Measurements from ENCODE around the gene GNG10. TPM values are rescaled to one million over a fixed set of nuclear protein-coding genes. Genes with fewer than 3 reads are reported as not detected.

GNG10 gene
- total RNA-seq, 1 donor from 2014 or later, result 27.5 TPM

- no peaks in the 10 kb centered on the region for H3K27me3 Mint-ChIP-seq
- peaks cover 21% of the 10 kb centered on the region for H3K36me3 Mint-ChIP-seq (ENCODE audit: insufficient read depth)
- no peak for TF ChIP-seq CTCF (IDR thresholded peaks at IDR 0.05; ENCODE audit: unreplicated experiment)
- H3K4me1 Mint-ChIP-seq (ENCODE audit: low read depth), result peaks cover 3% of the 10 kb centered on the region
- DNase-seq (ENCODE audit: low spot score, unreplicated experiment), result no peak
- no peak overlapping the region for H3K4me3 Mint-ChIP-seq (ENCODE audit: low read depth)
- H3K27ac Mint-ChIP-seq, result no peak overlapping the region
- no peaks in the 10 kb centered on the region for H3K9me3 Mint-ChIP-seq (ENCODE audit: low read depth)
Observed at GRCh38 chr9:111649016-111649415, 12.4 kb upstream of the GNG10 start.

GRCh38 chr9:111657051-111657450 lies 4.4 kb upstream of the GNG10 start:
- H3K27me3 Mint-ChIP-seq, result peaks cover 17% of the 10 kb centered on the region
- H3K36me3 Mint-ChIP-seq (ENCODE audit: insufficient read depth), result peaks cover 7% of the 10 kb centered on the region
- no peak for DNase-seq (ENCODE audit: low spot score, unreplicated experiment)
- TF ChIP-seq CTCF (IDR thresholded peaks at IDR 0.05; ENCODE audit: unreplicated experiment), result no peak
- H3K4me3 Mint-ChIP-seq (ENCODE audit: low read depth), result no peak overlapping the region
- no peaks in the 10 kb centered on the region for H3K9me3 Mint-ChIP-seq (ENCODE audit: low read depth)
- H3K4me1 Mint-ChIP-seq (ENCODE audit: low read depth), result peaks cover 3% of the 10 kb centered on the region
- H3K27ac Mint-ChIP-seq, result no peak overlapping the region

- Mint-ChIP-seq H3K27ac (no peak overlapping the region), H3K27me3 (peaks cover 17% of the 10 kb centered on the region), H3K4me1 (ENCODE audit: low read depth) (peaks cover 18% of the 10 kb centered on the region), H3K9me3 (ENCODE audit: low read depth) (no peaks in the 10 kb centered on the region), H3K36me3 (ENCODE audit: insufficient read depth) (peaks cover 7% of the 10 kb centered on the region), H3K4me3 (ENCODE audit: low read depth) (no peak overlapping the region)
- DNase-seq (ENCODE audit: low spot score, unreplicated experiment), result no peak
- TF ChIP-seq CTCF (IDR thresholded peaks at IDR 0.05; ENCODE audit: unreplicated experiment), result no peak
Observed at GRCh38 chr9:111658943-111659342, 2.5 kb upstream of the GNG10 start.

DNA sequence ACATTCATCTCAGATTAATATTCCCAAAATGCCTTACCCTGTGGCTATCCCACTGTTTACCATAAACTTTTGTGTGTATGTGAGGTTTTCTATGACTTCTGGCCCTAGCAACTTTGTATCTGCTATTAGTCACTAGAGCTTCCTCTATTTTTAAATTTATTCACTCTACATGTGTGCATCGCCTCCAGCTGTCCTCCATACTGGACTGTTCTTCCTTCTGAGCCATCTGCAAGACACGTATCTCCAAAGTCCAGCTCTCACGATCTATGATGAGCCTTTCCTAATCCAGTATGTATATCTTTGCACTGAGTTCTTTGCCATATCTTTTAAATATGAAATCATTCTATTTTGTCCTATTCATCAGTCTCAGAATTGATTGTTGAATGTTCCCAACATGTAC lies 1.7 kb upstream of the GNG10 start:
- Mint-ChIP-seq H3K9me3 (ENCODE audit: low read depth) (no peaks in the 10 kb centered on the region), H3K27me3 (peaks cover 17% of the 10 kb centered on the region), H3K27ac (no peak overlapping the region), H3K4me3 (ENCODE audit: low read depth) (no peak overlapping the region), H3K4me1 (ENCODE audit: low read depth) (peaks cover 18% of the 10 kb centered on the region), H3K36me3 (ENCODE audit: insufficient read depth) (peaks cover 7% of the 10 kb centered on the region)
- TF ChIP-seq CTCF (IDR thresholded peaks at IDR 0.05; ENCODE audit: unreplicated experiment), result no peak
- no peak for DNase-seq (ENCODE audit: low spot score, unreplicated experiment)

- no peaks in the 10 kb centered on the region for H3K9me3 Mint-ChIP-seq (ENCODE audit: low read depth)
- peaks cover 18% of the 10 kb centered on the region for H3K4me1 Mint-ChIP-seq (ENCODE audit: low read depth)
- H3K27ac Mint-ChIP-seq, result peak overlapping the region; percentile 96
- TF ChIP-seq CTCF (IDR thresholded peaks at IDR 0.05; ENCODE audit: unreplicated experiment), result no peak
- peaks cover 17% of the 10 kb centered on the region for H3K27me3 Mint-ChIP-seq
- DNase-seq (ENCODE audit: low spot score, unreplicated experiment), result no peak
- peak overlapping the region; percentile 97 for H3K4me3 Mint-ChIP-seq (ENCODE audit: low read depth)
- H3K36me3 Mint-ChIP-seq (ENCODE audit: insufficient read depth), result peaks cover 7% of the 10 kb centered on the region
Observed at GRCh38 chr9:111661802-111662521, 557 bp downstream of the GNG10 start.
